ENCODE measurements around the gene INTS15.

Gene INTS15

GRCh38 chr7:6654842-6655610 lies 65.2 kb downstream of the INTS15 start:
- TF ChIP-seq EZH2 (IDR thresholded peaks at IDR 0.05; ENCODE audit: borderline replicate concordance, low read depth, low read length, severe bottlenecking) (no peak), CTCF (IDR thresholded peaks at IDR 0.05; ENCODE audit: borderline replicate concordance, extremely low read depth, low read length, poor library complexity, severe bottlenecking) (no peak)
- Histone ChIP-seq H3K27ac (ENCODE audit: low read length) (no peak overlapping the region), H3K27me3 (ENCODE audit: insufficient read depth, low read length, poor library complexity) (no peaks in the 10 kb centered on the region), H3K9me3 (ENCODE audit: insufficient read depth, low read length, severe bottlenecking) (peaks cover 7% of the 10 kb centered on the region), H3K79me2 (ENCODE audit: insufficient read depth, low read length) (no peaks in the 10 kb centered on the region), H3K4me1 (ENCODE audit: insufficient read depth, low read length) (no peaks in the 10 kb centered on the region), H3K9ac (ENCODE audit: low read depth, low read length) (no peak overlapping the region), H3K4me2 (ENCODE audit: insufficient read depth, low read length) (no peak overlapping the region), H3K4me3 (ENCODE audit: low read depth in 1 of 2, low read length in 2 of 2) (no peak overlapping the region), H4K20me1 (ENCODE audit: insufficient read depth, low read length) (peaks cover 22% of the 10 kb centered on the region), H3K36me3 (ENCODE audit: insufficient read depth, low read length) (peaks cover 41% of the 10 kb centered on the region), H2AFZ (ENCODE audit: low read depth, low read length) (no peak overlapping the region)
- DNase-seq (no peak), ATAC-seq (ENCODE audit: insufficient read depth, low read depth) (no peak)

- TF ChIP-seq CTCF (IDR thresholded peaks at IDR 0.05; ENCODE audit: borderline replicate concordance, extremely low read depth, low read length, poor library complexity, severe bottlenecking) (no peak), EZH2 (IDR thresholded peaks at IDR 0.05; ENCODE audit: borderline replicate concordance, low read depth, low read length, severe bottlenecking) (no peak)
- no peak for DNase-seq
- H3K9me3 ChIP-seq (ENCODE audit: insufficient read depth, low read length, severe bottlenecking) = peaks cover 3% of the 10 kb centered on the region
Measured at GRCh38 chr7:6655636-6656385, 66.0 kb downstream of the INTS15 start.

GRCh38 chr7:6656413-6656812 lies 66.6 kb downstream of the INTS15 start:
- H3K4me3 ChIP-seq (ENCODE audit: low read depth in 1 of 2, low read length in 2 of 2) = no peak overlapping the region
- no peak overlapping the region for H3K4me2 ChIP-seq (ENCODE audit: insufficient read depth, low read length)
- H3K36me3 ChIP-seq (ENCODE audit: insufficient read depth, low read length) = peaks cover 30% of the 10 kb centered on the region
- no peak overlapping the region for H3K9ac ChIP-seq (ENCODE audit: low read depth, low read length)
- H3K27ac ChIP-seq (ENCODE audit: low read length) = no peak overlapping the region
- H4K20me1 ChIP-seq (ENCODE audit: insufficient read depth, low read length) = peaks cover 15% of the 10 kb centered on the region; the same call in 1 of the 2 replicates
- H3K4me1 ChIP-seq (ENCODE audit: insufficient read depth, low read length) = no peaks in the 10 kb centered on the region
- no peaks in the 10 kb centered on the region for H3K9me3 ChIP-seq (ENCODE audit: insufficient read depth, low read length, severe bottlenecking)
- ATAC-seq (ENCODE audit: insufficient read depth, low read depth) = no peak
- TF ChIP-seq CTCF (IDR thresholded peaks at IDR 0.05; ENCODE audit: borderline replicate concordance, extremely low read depth, low read length, poor library complexity, severe bottlenecking) (no peak), EZH2 (IDR thresholded peaks at IDR 0.05; ENCODE audit: borderline replicate concordance, low read depth, low read length, severe bottlenecking) (no peak)
- no peaks in the 10 kb centered on the region for H3K27me3 ChIP-seq (ENCODE audit: insufficient read depth, low read length, poor library complexity)
- DNase-seq = no peak
- H2AFZ ChIP-seq (ENCODE audit: low read depth, low read length) = no peak overlapping the region
- no peaks in the 10 kb centered on the region for H3K79me2 ChIP-seq (ENCODE audit: insufficient read depth, low read length)

More at GRCh38 chr7:6655636-6656385, 66.0 kb downstream of the INTS15 start:
- Histone ChIP-seq H4K20me1 (ENCODE audit: insufficient read depth, low read length) (peaks cover 15% of the 10 kb centered on the region; the same call in 1 of the 2 replicates), H3K79me2 (ENCODE audit: insufficient read depth, low read length) (no peaks in the 10 kb centered on the region), H3K27me3 (ENCODE audit: insufficient read depth, low read length, poor library complexity) (no peaks in the 10 kb centered on the region), H3K4me1 (ENCODE audit: insufficient read depth, low read length) (no peaks in the 10 kb centered on the region), H3K9ac (ENCODE audit: low read depth, low read length) (no peak overlapping the region), H2AFZ (ENCODE audit: low read depth, low read length) (no peak overlapping the region), H3K36me3 (ENCODE audit: insufficient read depth, low read length) (peaks cover 33% of the 10 kb centered on the region), H3K4me2 (ENCODE audit: insufficient read depth, low read length) (no peak overlapping the region), H3K4me3 (ENCODE audit: low read depth in 1 of 2, low read length in 2 of 2) (no peak overlapping the region), H3K27ac (ENCODE audit: low read length) (no peak overlapping the region)
- ATAC-seq (ENCODE audit: insufficient read depth, low read depth) = no peak

Measured in DND-41 (cell line).